ENCODE measurements around the gene NDUFS6. TPM values are rescaled to one million over a fixed set of nuclear protein-coding genes. Genes with fewer than 3 reads are reported as not detected.
"Not testable (repeated sequence)": the region's sequence is repeated elsewhere in the genome, so short reads cannot be mapped to it uniquely, and the experiment has no call there.

Gene NDUFS6
- total RNA-seq, 3 donors from 2014 or later, result 38.7 to 43.5 (median 39.3) TPM

DNA sequence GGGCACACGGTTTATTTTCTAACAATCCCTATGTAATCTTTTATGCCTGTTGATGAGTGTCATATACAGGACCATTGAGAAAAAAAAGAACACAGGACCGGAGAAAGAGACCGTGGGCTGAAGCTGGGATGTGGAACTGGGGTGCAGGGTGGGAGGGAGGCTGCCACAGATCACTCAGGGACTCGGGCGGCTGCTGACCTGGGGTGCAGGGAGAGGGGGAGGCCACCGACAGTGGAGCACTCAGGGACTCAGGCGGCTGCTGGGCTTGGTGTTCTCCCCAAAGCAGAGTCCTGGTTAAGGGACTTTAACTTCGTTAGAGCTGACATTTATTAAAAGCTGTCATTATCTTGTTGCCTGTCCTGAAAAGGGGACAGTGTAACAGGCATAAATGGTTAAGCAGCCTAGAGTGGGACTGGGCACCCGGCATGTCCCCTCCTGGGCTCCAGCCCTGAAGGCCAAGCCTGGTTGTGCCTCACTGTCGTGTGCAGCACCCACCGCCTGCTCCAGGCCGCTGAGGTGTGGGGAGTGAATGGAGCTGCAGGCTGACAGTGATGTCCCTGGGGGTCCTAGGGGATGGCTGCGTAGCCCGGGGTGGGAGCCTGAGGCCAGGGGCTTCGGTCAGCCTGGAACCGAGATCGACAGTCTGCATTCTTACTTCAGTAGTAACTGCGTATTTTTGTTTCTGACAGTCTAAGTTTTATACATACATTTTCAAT lies 14.0 kb downstream of the NDUFS6 start:
- intact Hi-C loops (cut with DNase I, micrococcal nuclease), result no loop called here
- DNase-seq (no peak), ATAC-seq (no peak)
- no peaks in the 10 kb centered on the region for H3K9me3 ChIP-seq
- H3K36me3 ChIP-seq (ENCODE audit: low read depth), result peaks cover 11% of the 10 kb centered on the region
- H3K4me3 ChIP-seq, result no peak overlapping the region
- no peaks in the 10 kb centered on the region for H3K4me1 ChIP-seq (ENCODE audit: low read depth)
- TF ChIP-seq, protein P1, sequence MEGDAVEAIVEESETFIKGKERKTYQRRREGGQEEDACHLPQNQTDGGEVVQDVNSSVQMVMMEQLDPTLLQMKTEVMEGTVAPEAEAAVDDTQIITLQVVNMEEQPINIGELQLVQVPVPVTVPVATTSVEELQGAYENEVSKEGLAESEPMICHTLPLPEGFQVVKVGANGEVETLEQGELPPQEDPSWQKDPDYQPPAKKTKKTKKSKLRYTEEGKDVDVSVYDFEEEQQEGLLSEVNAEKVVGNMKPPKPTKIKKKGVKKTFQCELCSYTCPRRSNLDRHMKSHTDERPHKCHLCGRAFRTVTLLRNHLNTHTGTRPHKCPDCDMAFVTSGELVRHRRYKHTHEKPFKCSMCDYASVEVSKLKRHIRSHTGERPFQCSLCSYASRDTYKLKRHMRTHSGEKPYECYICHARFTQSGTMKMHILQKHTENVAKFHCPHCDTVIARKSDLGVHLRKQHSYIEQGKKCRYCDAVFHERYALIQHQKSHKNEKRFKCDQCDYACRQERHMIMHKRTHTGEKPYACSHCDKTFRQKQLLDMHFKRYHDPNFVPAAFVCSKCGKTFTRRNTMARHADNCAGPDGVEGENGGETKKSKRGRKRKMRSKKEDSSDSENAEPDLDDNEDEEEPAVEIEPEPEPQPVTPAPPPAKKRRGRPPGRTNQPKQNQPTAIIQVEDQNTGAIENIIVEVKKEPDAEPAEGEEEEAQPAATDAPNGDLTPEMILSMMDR (IDR thresholded peaks at IDR 0.05), result no peak

DNA sequence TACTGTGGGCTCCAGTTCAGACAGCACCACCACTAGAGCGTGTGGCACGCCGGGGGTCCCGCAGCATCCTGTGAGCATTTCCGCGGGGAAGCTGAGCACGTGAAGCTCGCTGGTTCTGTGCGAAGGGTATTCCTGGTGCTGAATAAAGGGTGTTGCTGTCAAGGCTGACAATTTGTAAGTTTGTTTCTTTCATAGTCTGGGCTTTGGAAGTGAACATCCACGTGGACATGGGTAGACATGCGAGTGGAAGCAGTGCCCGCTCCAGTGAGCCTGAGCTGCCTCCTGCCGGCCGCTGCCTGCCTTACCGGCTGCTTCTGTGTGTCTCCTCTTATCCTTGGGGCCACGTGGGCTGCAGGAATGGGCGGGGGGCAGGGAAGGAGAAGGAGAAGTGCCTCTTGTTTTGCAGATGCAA lies 14.7 kb downstream of the NDUFS6 start:
- Histone ChIP-seq H3K9me3 (no peaks in the 10 kb centered on the region), H3K36me3 (ENCODE audit: low read depth) (peaks cover 11% of the 10 kb centered on the region), H3K4me1 (ENCODE audit: low read depth) (no peaks in the 10 kb centered on the region), H3K4me3 (no peak overlapping the region)
- intact Hi-C loops (cut with DNase I, micrococcal nuclease), result no loop called here
- DNase-seq (no peak), ATAC-seq (no peak)
- TF ChIP-seq, protein P1 (IDR thresholded peaks at IDR 0.05), result no peak

DNA sequence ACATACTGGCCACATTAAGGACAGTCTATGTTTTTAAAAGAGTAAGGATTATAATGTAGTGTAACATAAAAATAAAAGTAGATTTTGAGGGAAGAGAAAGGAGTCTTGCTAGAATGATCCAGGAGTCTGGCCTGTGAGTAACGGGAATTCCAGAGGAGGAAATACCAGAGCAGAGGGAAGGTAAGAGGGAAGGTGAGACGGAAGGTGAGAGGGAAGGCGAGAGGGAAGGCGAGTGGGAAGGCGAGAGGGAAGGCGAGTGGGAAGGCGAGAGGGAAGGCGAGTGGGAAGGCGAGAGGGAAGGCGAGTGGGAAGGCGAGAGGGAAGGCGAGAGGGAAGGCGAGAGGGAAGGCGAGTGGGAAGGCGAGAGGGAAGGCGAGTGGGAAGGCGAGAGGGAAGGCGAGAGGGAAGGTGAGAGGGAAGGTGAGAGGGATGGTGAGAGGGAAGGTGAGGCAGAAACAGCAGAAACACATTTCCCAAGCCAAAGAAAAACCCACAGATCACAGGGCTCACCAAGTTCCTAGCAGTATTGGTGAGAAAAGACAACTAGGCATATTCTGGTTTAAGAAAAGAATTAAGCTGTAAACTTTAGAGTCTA lies 15.4 kb downstream of the NDUFS6 start:
- ATAC-seq; DNase-seq; intact Hi-C loops (cut with DNase I, micrococcal nuclease); H3K4me1 ChIP-seq (ENCODE audit: low read depth); H3K9me3 ChIP-seq; H3K4me3 ChIP-seq: not testable (repeated sequence)
- peaks cover 11% of the 10 kb centered on the region for H3K36me3 ChIP-seq (ENCODE audit: low read depth)

DNA sequence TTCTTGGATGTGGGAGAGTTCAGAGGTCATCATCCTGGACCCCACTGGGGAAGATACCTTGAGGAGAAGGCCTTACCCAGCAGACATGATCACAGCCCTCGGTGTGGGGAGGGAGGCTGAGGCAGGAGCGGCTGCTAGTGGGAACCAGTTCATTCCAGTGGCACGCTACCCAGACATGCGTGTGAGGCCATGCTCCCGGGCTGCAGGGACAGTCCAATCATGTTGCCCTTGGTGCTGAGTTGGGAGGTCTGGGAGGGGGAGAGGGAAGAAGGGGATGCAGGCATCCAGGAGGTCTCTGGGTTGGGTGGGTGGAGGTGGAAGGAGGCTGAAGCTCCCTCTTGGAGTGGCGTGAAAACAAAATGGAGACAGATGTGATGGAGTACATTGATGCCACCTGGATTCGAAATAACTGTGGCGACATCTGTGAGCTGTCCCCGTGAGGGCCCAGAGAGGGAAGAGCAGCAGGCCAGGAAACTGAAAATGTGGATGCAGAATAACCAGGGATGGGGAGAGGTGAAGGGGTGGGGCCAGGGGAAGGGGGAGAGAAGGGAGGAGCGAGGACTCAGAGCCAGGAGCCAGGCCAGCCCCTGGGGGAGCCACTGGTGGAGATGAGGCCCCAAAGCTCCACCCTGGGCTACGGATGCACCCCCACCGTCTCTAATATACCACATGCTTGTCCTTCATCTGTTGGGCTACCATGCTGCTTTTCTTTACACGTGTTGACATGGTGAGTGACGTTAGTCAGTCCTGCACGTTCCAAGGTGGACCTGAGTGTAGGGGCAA lies 16.2 kb downstream of the NDUFS6 start:
- H3K4me3 ChIP-seq, result no peak overlapping the region
- TF ChIP-seq, protein P1 (IDR thresholded peaks at IDR 0.05), result no peak
- H3K36me3 ChIP-seq (ENCODE audit: low read depth), result peaks cover 11% of the 10 kb centered on the region
- H3K4me1 ChIP-seq (ENCODE audit: low read depth), result no peaks in the 10 kb centered on the region
- ATAC-seq (no peak), DNase-seq (peak in 1 of 3 donors; percentile 44)
- no peaks in the 10 kb centered on the region for H3K9me3 ChIP-seq
- intact Hi-C loops (cut with DNase I, micrococcal nuclease), result no loop called here

DNA sequence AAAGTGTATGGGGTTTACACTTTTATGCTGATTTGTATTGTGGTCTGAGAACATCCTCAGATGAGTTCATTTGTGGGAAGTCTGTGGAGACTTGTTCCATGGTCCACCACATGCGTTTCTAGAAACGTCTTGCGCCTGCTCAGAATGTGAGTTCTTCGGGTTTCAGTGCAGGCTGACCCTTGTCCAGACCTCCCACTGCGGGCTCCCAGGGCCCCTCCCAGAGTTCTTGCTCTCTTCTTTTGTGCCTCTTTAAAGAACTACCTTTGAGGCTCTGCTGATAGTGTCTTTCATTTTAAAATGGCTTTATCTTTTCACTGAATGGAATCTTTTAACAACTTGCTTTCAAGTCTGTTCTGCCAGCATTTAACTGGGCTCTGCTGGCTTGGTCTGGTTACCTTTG lies 17.6 kb downstream of the NDUFS6 start:
- intact Hi-C loops (cut with DNase I, micrococcal nuclease), result no loop called here
- ATAC-seq, result no peak
- peaks cover 11% of the 10 kb centered on the region for H3K36me3 ChIP-seq (ENCODE audit: low read depth)

More for the DNA sequence above, 17.6 kb downstream of the NDUFS6 start:
- TF ChIP-seq, protein P1 (IDR thresholded peaks at IDR 0.05), result no peak
- no peak for DNase-seq
- Histone ChIP-seq H3K4me1 (ENCODE audit: low read depth) (no peaks in the 10 kb centered on the region), H3K4me3 (no peak overlapping the region), H3K9me3 (no peaks in the 10 kb centered on the region)
